Nephron progenitor cell (in vitro differentiated cells): Measurements from ENCODE around the gene PRG2.

Experiments used
- DNase-seq: peaks from one replicate; pipeline ENCODE4 v3.0.0; 2021
- H3K27ac Mint-ChIP-seq: 2 replicates; pipeline ENCODE4 v1.8.0; 2021; ENCODE audit warnings: mild to moderate bottlenecking, moderate library complexity, mixed read lengths
- H3K27me3 Mint-ChIP-seq: 2 replicates; pipeline ENCODE4 v1.8.0; 2021; ENCODE audit warnings: mild to moderate bottlenecking, low read depth, mixed read lengths; ENCODE audit not compliant: poor library complexity
- H3K36me3 Mint-ChIP-seq: 2 replicates; pipeline ENCODE4 v1.8.0; 2021; ENCODE audit warnings: low read depth, mixed read lengths
- H3K4me1 Mint-ChIP-seq: 2 replicates; pipeline ENCODE4 v1.8.0; 2021; ENCODE audit warnings: mixed read lengths
- H3K4me3 Mint-ChIP-seq: 2 replicates; pipeline ENCODE4 v1.8.0; 2021; ENCODE audit warnings: mild to moderate bottlenecking, moderate library complexity, mixed read lengths
- H3K9me3 Mint-ChIP-seq: 2 replicates; pipeline ENCODE4 v1.8.0; 2021; ENCODE audit warnings: mild to moderate bottlenecking, moderate library complexity, mixed read lengths
- CTCF ChIP-seq: fragments of 200-600 bp; sonication (generic); IDR thresholded peaks from 2 replicates; pipeline ENCODE4 v1.5.0; 2021; ENCODE audit warnings: antibody characterized with exemption

Gene PRG2

GRCh38 chr11:57422669-57423068, 32.2 kb upstream of the PRG2 start:
- no peak for TF ChIP-seq CTCF
- Mint-ChIP-seq H3K4me1 (peaks cover 32% of the 10 kb centered on the region), H3K9me3 (no peaks in the 10 kb centered on the region), H3K4me3 (no peak overlapping the region), H3K27me3 (peaks cover 14% of the 10 kb centered on the region), H3K27ac (peak overlapping the region; percentile 17), H3K36me3 (peaks cover 22% of the 10 kb centered on the region)
- no peak for DNase-seq

GRCh38 chr11:57421805-57422204, 31.4 kb upstream of the PRG2 start:
- Mint-ChIP-seq H3K9me3 (no peaks in the 10 kb centered on the region), H3K36me3 (peaks cover 31% of the 10 kb centered on the region), H3K4me3 (no peak overlapping the region), H3K27me3 (peaks cover 8% of the 10 kb centered on the region), H3K4me1 (peaks cover 25% of the 10 kb centered on the region), H3K27ac (no peak overlapping the region)
- TF ChIP-seq CTCF: no peak
- DNase-seq: no peak

- Mint-ChIP-seq H3K4me3 (no peak overlapping the region), H3K27me3 (peaks cover 3% of the 10 kb centered on the region), H3K4me1 (peaks cover 18% of the 10 kb centered on the region), H3K9me3 (no peaks in the 10 kb centered on the region), H3K27ac (no peak overlapping the region), H3K36me3 (peaks cover 38% of the 10 kb centered on the region)
- TF ChIP-seq CTCF: no peak
- no peak for DNase-seq
Observed at GRCh38 chr11:57421066-57421465, 30.6 kb upstream of the PRG2 start.

GRCh38 chr11:57419146-57419545, 28.7 kb upstream of the PRG2 start:
- TF ChIP-seq CTCF: no peak
- peaks cover 2% of the 10 kb centered on the region for H3K27me3 Mint-ChIP-seq
- no peaks in the 10 kb centered on the region for H3K4me1 Mint-ChIP-seq
- H3K36me3 Mint-ChIP-seq: peaks cover 54% of the 10 kb centered on the region
- H3K9me3 Mint-ChIP-seq: no peaks in the 10 kb centered on the region
- DNase-seq: no peak
- H3K27ac Mint-ChIP-seq: no peak overlapping the region
- no peak overlapping the region for H3K4me3 Mint-ChIP-seq

- no peaks in the 10 kb centered on the region for H3K9me3 Mint-ChIP-seq
- no peak for DNase-seq
- H3K27ac Mint-ChIP-seq: no peak overlapping the region
- no peak overlapping the region for H3K4me3 Mint-ChIP-seq
- H3K27me3 Mint-ChIP-seq: peaks cover 2% of the 10 kb centered on the region
- H3K4me1 Mint-ChIP-seq: no peaks in the 10 kb centered on the region
- TF ChIP-seq CTCF: no peak
- H3K36me3 Mint-ChIP-seq: peaks cover 56% of the 10 kb centered on the region
Observed at GRCh38 chr11:57418131-57418530, 27.7 kb upstream of the PRG2 start.

GRCh38 chr11:57417056-57417455, 26.6 kb upstream of the PRG2 start:
- Mint-ChIP-seq H3K36me3 (peaks cover 54% of the 10 kb centered on the region), H3K9me3 (no peaks in the 10 kb centered on the region), H3K4me1 (no peaks in the 10 kb centered on the region), H3K27ac (no peak overlapping the region), H3K4me3 (no peak overlapping the region), H3K27me3 (peaks cover 2% of the 10 kb centered on the region)
- TF ChIP-seq CTCF: no peak
- DNase-seq: no peak
